Amniotic stem cell (primary cell): ENCODE data around the gene LRMDA.

Experiments used
- DNase-seq: peaks from one replicate; lab custom pipeline; 2025; lab: John Stamatoyannopoulos, UW

LRMDA gene

DNA sequence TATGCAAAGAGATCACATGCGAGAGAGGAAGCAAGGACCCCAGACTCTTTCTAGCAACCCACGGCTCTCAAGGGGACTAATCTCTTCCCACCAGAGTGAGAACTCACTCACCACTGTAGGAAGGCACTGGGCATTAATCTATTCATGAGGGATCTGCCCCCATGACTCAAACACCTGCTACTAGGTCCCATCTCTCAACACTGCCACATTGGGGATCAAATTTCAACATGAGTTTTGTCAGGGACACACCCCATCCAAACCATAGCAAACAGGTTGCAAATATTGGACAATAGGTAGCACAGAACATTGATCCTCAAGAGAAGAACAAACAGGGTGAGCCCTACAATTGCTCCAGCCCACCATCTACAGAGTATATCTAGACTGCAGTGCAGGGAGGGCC lies 740.6 kb downstream of the LRMDA start:
- DNase-seq, result no peak

- DNase-seq, result no peak
These were observed 744.2 kb downstream of the LRMDA start for GRCh38 chr10:76175533-76176165.

GRCh38 chr10:76176166-76176550 lies 744.7 kb downstream of the LRMDA start:
- DNase-seq, result no peak

GRCh38 chr10:76177936-76178335 lies 746.5 kb downstream of the LRMDA start:
- DNase-seq, result no peak

- no peak for DNase-seq
These were observed 747.3 kb downstream of the LRMDA start for GRCh38 chr10:76178532-76179292.

DNA sequence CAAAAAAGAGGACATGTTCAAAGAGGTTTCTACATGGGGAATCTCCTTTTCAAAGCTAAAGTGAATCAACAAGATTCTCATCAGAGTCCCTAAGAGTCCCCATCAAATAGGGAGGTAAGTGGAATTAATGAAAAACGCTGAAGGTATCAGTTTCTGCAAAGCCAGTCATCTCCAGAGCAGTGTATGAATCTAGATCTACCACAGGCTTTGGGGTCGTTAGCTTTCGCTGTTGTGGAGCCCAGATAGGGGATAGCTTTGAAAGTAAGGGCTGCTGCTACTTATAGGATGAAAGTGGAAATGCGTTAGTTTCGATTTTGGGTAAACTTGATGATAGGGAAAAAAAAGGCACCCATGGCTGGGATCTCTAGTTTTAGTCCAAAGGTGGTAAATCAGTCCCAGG lies 748.4 kb downstream of the LRMDA start:
- DNase-seq, result no peak

DNA sequence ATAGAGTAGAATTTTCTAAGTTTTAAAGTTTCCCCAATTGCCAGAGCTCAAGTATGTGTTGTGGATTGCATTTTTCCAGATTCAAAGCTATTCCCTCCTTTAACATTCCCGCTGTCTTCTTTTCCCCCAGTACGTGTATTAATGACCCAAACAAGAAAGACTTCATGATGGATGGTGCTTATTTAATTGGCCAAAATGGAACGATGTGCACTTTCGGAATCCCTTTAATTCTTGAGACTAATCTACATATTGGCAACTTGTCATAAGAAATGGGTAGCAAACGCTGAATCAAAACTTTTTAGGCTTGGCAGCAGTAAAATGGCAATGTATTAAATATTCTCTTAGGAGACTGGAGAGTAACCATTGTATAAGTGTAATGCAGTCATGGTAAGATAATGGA lies 753.2 kb downstream of the LRMDA start:
- no peak for DNase-seq

- DNase-seq, result no peak
These were observed 754.3 kb downstream of the LRMDA start for GRCh38 chr10:76185471-76186301.

DNA sequence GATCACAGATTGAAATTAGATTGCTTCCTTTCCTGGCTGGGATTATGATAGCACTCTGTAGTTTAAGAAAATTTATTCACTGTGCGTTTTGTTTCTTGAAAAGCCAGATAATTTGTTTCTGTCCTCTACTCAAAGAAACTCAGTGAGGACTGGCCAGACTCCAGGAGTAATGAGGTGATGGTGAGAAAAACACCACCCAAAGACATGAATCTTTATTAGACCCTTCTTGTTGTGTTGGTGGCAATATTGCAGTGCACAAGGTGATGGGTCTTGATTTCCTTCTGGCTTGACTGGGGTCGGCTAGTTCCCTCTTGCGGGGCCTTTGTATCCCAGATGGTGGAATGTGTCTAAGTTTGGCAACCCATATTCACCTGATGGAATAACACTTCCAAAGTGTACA lies 756.8 kb downstream of the LRMDA start:
- DNase-seq, result no peak

DNA sequence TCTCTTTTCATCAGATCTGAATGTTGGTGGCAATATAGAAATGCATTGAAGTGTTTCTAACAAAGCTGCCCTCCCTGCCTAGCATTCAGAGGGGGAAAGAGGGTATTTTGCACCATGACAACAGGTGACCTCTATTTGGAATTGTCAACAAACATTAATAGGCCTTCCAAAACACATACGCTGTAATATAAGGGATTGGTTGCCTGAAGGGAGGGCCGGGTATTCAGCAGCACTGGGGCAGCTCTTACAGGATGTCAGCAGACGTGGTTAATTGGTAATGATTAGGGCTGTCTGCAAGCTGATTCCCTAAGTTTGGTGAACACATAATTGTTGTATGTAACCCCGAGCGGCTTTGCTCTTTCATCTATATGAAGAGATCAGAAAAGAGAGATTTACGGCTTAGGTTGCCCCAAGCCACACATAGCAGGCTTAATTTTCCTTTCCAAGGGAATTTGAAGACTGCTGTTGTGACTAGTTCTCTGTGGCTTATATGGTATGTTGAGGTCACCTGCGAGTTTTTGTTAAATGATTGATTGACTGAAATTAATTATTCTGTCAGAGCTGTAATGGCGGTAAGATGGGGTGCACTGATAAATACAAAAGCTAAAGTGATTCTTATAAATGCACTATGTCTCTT lies 759.3 kb downstream of the LRMDA start:
- DNase-seq, result no peak

GRCh38 chr10:76191336-76191735 lies 759.9 kb downstream of the LRMDA start:
- DNase-seq, result no peak

- DNase-seq, result no peak
These were observed 760.7 kb downstream of the LRMDA start for GRCh38 chr10:76192151-76192550.

GRCh38 chr10:76192694-76193320 lies 761.4 kb downstream of the LRMDA start:
- no peak for DNase-seq

GRCh38 chr10:76195654-76196390 lies 764.4 kb downstream of the LRMDA start:
- no peak for DNase-seq

- DNase-seq, result no peak
These were observed 765.9 kb downstream of the LRMDA start for GRCh38 chr10:76197293-76197692.

- DNase-seq, result no peak
These were observed 767.0 kb downstream of the LRMDA start for GRCh38 chr10:76198287-76199035.

GRCh38 chr10:76201962-76202361 lies 770.5 kb downstream of the LRMDA start:
- no peak for DNase-seq

DNA sequence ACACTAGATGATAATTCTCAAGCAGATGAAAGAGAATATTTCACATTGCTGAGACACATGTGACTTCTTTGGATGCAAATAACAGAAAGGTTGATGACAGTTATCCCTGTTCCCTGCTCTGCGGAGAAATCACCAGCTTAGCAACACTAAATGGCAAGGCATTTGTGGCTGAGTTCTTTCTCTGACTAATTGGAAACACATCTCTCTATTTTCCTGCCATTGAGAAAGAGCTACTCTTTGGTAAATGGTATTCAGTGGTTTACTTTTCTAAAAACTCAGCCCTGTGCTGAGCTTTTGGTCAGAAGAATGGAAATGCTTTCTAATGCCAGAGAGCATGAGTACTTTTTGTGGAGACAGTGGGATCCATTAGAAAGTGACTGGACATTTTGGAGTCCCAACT lies 771.4 kb downstream of the LRMDA start:
- peak; percentile 49 for DNase-seq

- DNase-seq, result no peak
These were observed 773.9 kb downstream of the LRMDA start for GRCh38 chr10:76205361-76205760.

- no peak for DNase-seq
These were observed 775.5 kb downstream of the LRMDA start for GRCh38 chr10:76206797-76207352.
